ENCODE data around the gene EPB41L2.

GRCh38 chr6:131038597-131039344 lies 24.3 kb downstream of the EPB41L2 start:
- TF ChIP-seq, protein P1, sequence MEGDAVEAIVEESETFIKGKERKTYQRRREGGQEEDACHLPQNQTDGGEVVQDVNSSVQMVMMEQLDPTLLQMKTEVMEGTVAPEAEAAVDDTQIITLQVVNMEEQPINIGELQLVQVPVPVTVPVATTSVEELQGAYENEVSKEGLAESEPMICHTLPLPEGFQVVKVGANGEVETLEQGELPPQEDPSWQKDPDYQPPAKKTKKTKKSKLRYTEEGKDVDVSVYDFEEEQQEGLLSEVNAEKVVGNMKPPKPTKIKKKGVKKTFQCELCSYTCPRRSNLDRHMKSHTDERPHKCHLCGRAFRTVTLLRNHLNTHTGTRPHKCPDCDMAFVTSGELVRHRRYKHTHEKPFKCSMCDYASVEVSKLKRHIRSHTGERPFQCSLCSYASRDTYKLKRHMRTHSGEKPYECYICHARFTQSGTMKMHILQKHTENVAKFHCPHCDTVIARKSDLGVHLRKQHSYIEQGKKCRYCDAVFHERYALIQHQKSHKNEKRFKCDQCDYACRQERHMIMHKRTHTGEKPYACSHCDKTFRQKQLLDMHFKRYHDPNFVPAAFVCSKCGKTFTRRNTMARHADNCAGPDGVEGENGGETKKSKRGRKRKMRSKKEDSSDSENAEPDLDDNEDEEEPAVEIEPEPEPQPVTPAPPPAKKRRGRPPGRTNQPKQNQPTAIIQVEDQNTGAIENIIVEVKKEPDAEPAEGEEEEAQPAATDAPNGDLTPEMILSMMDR (IDR thresholded peaks at IDR 0.05; ENCODE audit: insufficient read depth, low read depth, low read length) = no peak
- no peak for TF ChIP-seq EZH2 (IDR thresholded peaks at IDR 0.05; ENCODE audit: insufficient read depth, low read length)
